ENCODE measurements around the gene RBMS3. TPM values are rescaled to one million over a fixed set of nuclear protein-coding genes. Genes with fewer than 3 reads are reported as not detected.

RBMS3 gene
- polyA plus RNA-seq, 1 experiment: 33.4 TPM

- H3K4me3 ChIP-seq (ENCODE audit: low read depth, low read length): no peak overlapping the region
- ChIA-PET POLR2A (no interaction called here), CTCF (interaction anchor here (1.1 kb wide), 1 partner anchor 800 kb away, joined by 3 read pairs; no protein-coding TSS in a partner anchor)
- H3K9me3 ChIP-seq (ENCODE audit: control insufficient read depth, insufficient read depth, low read length): no peaks in the 10 kb centered on the region; the same call in 1 of the 2 replicates
- TF ChIP-seq, protein P1, sequence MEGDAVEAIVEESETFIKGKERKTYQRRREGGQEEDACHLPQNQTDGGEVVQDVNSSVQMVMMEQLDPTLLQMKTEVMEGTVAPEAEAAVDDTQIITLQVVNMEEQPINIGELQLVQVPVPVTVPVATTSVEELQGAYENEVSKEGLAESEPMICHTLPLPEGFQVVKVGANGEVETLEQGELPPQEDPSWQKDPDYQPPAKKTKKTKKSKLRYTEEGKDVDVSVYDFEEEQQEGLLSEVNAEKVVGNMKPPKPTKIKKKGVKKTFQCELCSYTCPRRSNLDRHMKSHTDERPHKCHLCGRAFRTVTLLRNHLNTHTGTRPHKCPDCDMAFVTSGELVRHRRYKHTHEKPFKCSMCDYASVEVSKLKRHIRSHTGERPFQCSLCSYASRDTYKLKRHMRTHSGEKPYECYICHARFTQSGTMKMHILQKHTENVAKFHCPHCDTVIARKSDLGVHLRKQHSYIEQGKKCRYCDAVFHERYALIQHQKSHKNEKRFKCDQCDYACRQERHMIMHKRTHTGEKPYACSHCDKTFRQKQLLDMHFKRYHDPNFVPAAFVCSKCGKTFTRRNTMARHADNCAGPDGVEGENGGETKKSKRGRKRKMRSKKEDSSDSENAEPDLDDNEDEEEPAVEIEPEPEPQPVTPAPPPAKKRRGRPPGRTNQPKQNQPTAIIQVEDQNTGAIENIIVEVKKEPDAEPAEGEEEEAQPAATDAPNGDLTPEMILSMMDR (IDR thresholded peaks at IDR 0.05; ENCODE audit: low read depth, low read length): no peak
- DNase-seq (ENCODE audit: low read depth, low spot score): no peak
- H3K27me3 ChIP-seq (ENCODE audit: control insufficient read depth, insufficient read depth, low read length): no peaks in the 10 kb centered on the region
- no peak overlapping the region for H3K27ac ChIP-seq (ENCODE audit: low read depth, low read length)
These were observed 117.9 kb downstream of the RBMS3 start for GRCh38 chr3:29398787-29399186.

DNA sequence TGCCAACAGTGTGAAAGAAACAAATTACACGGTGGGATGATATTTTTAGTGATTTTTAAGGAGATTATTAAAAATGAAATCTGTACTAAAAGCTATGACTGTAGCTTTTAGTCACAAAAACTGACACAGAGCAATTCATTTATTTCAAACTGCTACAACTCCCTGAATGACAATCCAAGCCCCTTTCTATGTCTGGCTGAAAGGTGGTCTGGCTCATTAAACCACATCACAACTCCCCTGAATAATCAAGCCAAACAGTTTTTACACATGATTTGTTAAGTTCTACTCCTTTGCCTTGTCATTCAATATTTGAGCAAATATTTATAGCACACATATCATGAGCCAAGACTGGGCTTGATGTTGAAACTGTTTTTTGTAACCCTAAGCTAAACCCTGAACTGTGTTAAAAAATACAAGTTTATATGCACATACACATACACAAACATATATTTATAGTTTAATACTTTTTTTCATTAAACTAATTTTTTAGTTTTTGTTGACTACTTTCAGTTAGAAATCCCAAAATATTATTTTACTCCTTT lies 125.5 kb downstream of the RBMS3 start:
- H3K27me3 ChIP-seq (ENCODE audit: control insufficient read depth, insufficient read depth, low read length): no peaks in the 10 kb centered on the region
- DNase-seq (ENCODE audit: low read depth, low spot score): no peak
- no peak overlapping the region for H3K27ac ChIP-seq (ENCODE audit: low read depth, low read length)
- ChIA-PET POLR2A (interaction anchor here (0.6 kb wide), 1 partner anchor 333 kb away, joined by 6 read pairs; no protein-coding TSS in a partner anchor), CTCF (no interaction called here)
- H3K4me3 ChIP-seq (ENCODE audit: low read depth, low read length): no peak overlapping the region
- no peaks in the 10 kb centered on the region for H3K9me3 ChIP-seq (ENCODE audit: control insufficient read depth, insufficient read depth, low read length)
- TF ChIP-seq, protein P1 (IDR thresholded peaks at IDR 0.05; ENCODE audit: low read depth, low read length): no peak

DNA sequence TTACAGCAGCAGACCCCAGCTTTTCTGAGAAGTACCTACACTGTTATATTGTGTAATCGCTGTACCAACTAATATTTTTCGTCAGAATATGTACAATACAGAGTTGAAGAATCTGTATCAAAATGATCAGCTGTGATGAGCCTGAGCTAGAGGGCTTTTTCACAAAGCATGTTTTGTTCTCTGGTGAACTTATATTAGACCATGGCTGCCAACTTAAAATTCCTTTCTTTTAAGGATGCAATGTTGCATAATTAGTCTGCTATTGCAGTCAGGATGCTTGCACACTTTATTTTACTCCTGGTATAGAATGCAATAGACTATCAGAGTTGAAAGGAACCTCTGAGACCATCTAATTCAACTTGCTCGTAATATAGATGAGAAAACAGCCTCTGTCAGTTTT lies 127.8 kb downstream of the RBMS3 start:
- DNase-seq (ENCODE audit: low read depth, low spot score): no peak
- Histone ChIP-seq H3K27ac (ENCODE audit: low read depth, low read length) (no peak overlapping the region), H3K27me3 (ENCODE audit: control insufficient read depth, insufficient read depth, low read length) (no peaks in the 10 kb centered on the region), H3K4me3 (ENCODE audit: low read depth, low read length) (no peak overlapping the region), H3K9me3 (ENCODE audit: control insufficient read depth, insufficient read depth, low read length) (no peaks in the 10 kb centered on the region)
- CTCF ChIA-PET: no interaction called here
- TF ChIP-seq, protein P1 (IDR thresholded peaks at IDR 0.05; ENCODE audit: low read depth, low read length): no peak
- POLR2A ChIA-PET: no interaction called here

GRCh38 chr3:29409409-29409808 lies 128.5 kb downstream of the RBMS3 start:
- H3K9me3 ChIP-seq (ENCODE audit: control insufficient read depth, insufficient read depth, low read length): no peaks in the 10 kb centered on the region
- H3K4me3 ChIP-seq (ENCODE audit: low read depth, low read length): no peak overlapping the region
- POLR2A ChIA-PET: no interaction called here
- no peak for DNase-seq (ENCODE audit: low read depth, low spot score)
- CTCF ChIA-PET: no interaction called here
- TF ChIP-seq, protein P1 (IDR thresholded peaks at IDR 0.05; ENCODE audit: low read depth, low read length): no peak
- no peaks in the 10 kb centered on the region for H3K27me3 ChIP-seq (ENCODE audit: control insufficient read depth, insufficient read depth, low read length)
- no peak overlapping the region for H3K27ac ChIP-seq (ENCODE audit: low read depth, low read length)

DNA sequence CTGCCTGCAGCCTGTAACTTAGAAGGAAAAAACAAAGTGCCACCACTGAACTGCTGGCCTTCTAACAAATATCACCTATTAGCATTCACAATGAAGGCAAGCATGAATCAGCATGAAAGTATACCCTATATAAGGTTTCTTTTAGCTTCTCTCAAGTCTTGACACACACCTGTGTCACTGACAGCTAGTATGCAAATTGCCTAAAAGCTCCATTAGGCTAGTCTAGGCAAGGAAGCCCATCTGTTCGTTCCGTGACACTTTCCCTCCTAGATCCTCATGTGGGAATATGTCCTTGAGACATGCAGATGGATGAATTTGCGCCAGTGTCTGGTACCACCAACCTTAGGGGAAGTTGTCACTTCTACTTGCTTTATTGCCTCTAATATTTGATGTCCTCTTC lies 129.3 kb downstream of the RBMS3 start:
- ChIA-PET POLR2A (no interaction called here), CTCF (no interaction called here)
- Histone ChIP-seq H3K27me3 (ENCODE audit: control insufficient read depth, insufficient read depth, low read length) (no peaks in the 10 kb centered on the region), H3K4me3 (ENCODE audit: low read depth, low read length) (no peak overlapping the region), H3K27ac (ENCODE audit: low read depth, low read length) (no peak overlapping the region), H3K9me3 (ENCODE audit: control insufficient read depth, insufficient read depth, low read length) (no peaks in the 10 kb centered on the region)
- no peak for DNase-seq (ENCODE audit: low read depth, low spot score)
- TF ChIP-seq, protein P1 (IDR thresholded peaks at IDR 0.05; ENCODE audit: low read depth, low read length): no peak

Measured in AG04450 (cell line).